Loucy (cell line): Measurements from ENCODE around the gene PDE4D.

ENCODE experiments used
- CTCF ChIP-seq: fragments of 200-600 bp; sonication (generic); conservative IDR thresholded peaks from 2 replicates; pipeline ENCODE4 v1.5.1; 2014; ENCODE audit warnings: mild to moderate bottlenecking, antibody characterized with exemption, low read length
- EZH2phosphoT487 ChIP-seq: fragments of 200-600 bp; IDR thresholded peaks from 2 replicates; pipeline ENCODE4 v1.6.1; 2018; ENCODE audit warnings: antibody characterized with exemption, mild to moderate bottlenecking, moderate library complexity, borderline replicate concordance

- TF ChIP-seq CTCF: no peak
- no peak for TF ChIP-seq EZH2phosphoT487
Measured at GRCh38 chr5:59597690-59598546, 295.6 kb downstream of the PDE4D start.
